NCI-H2081 (cell line): ENCODE results near the gene DUOXA1.
"Not testable (repeated sequence)": the region's sequence is repeated elsewhere in the genome, so short reads cannot be mapped to it uniquely, and the experiment has no call there.

Experiments used
- DNase-seq, 2 experiments: peaks; one replicate each; lab custom pipeline; 2025; lab: John Stamatoyannopoulos, UW

DUOXA1 gene

GRCh38 chr15:45150997-45151396, 21.3 kb upstream of the DUOXA1 start:
- DNase-seq: no peak

- no peak for DNase-seq
Observed at GRCh38 chr15:45150481-45150880, 20.8 kb upstream of the DUOXA1 start.

DNA sequence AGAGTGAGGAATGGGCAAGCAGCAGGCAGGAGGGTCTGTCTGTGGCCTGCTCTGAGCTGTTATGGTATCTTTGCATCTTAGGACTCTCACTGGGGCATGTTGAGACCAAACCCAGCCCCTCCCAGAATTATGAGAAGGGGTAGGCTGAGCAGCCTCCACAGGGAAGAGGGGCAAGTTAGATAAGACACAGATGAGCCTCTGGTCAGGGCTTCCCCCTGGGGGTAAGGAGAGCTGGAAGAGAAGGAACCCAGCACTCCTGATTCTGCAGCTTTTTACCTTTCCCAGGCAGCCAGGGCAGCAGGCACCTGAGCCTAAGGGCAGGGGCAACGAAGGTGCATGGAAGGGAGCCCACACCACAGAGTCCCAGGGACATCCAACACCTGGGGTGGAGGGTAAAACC, 19.4 kb upstream of the DUOXA1 start:
- DNase-seq: no peak

DNA sequence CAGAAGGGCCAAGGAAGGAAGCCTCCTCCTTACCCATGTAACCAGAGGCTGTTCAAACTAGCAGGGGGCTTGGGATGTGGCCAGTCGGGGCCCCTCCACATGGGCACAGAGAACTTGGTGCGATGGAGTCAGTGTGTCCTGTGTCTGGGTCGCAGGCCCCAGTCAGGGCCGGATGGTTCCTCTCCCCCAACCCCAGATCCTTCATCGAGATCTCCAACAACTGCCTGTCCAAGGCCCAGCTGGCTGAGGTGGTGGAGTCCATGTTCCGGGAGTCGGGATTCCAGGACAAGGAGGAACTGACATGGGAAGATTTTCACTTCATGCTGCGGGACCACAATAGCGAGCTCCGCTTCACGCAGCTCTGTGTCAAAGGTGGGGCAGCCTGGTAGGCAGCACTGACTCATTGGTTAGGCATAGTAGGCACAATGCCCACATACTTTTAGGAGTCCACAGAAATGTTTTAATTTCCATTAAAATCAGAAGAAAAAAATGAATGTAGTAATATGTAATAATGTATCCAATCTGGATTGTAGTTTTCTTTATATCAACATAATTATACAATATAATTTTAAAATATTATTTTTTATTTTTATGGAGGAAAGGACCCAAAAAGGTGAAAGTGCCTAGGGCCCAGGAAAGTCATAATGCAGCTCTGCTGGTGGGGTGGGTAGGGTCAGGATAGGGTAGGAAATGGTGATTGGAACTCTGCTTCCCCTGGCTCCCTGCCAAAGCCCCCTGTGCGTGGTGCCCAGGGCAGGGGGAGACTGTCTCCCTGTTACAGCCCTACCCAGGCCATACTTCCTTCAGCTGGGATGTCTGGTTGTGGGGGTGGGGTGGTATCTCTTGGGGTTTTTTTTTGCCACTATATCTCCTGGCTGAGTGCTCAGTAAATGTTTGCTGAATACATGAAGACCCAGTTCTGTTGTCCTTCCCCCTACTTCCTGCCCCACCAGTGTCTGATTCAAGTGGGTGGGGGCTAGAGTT, 18.7 kb upstream of the DUOXA1 start:
- no peak for DNase-seq

DNA sequence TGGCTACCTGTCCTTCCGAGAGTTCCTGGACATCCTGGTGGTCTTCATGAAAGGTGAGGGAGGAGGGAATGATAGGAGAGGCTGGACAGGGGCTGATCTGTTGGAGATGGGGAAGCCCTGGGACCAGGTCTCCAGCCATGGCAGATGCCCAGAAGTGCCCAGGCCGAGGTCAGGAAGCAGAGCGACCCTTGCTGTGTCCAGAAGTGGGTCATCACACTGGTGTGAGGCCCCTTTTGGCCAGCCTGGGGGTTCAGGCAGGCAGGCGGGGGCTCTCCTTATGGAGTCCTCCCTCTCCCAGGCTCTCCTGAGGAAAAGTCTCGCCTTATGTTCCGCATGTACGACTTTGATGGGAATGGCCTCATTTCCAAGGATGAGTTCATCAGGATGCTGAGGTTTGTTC, 17.9 kb upstream of the DUOXA1 start:
- no peak for DNase-seq

DNA sequence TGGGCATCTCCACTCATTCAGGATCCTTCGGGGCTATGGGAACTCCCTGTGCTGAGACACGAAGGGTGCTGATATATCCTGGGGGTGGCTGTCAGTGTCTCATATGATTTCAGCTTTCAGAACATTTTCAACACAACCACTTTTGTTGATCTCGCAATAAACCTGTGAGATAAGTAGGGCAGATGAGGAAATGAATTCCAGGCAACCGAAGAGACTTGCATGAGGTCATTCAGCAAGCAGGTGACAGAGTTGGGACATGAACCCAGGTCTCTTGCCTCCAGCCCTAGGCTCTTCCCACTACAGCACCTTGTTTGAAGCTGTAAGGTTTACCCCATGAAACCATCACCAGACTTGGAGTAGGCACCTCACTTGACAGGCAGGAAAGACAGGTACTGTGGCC, 16.7 kb upstream of the DUOXA1 start:
- DNase-seq: no peak

GRCh38 chr15:45144775-45145174, 15.1 kb upstream of the DUOXA1 start:
- DNase-seq: no peak

- DNase-seq: no peak
Observed at GRCh38 chr15:45143946-45144345, 14.3 kb upstream of the DUOXA1 start.

GRCh38 chr15:45143056-45143455, 13.4 kb upstream of the DUOXA1 start:
- no peak for DNase-seq

- DNase-seq: no peak
Observed at GRCh38 chr15:45141386-45141785, 11.7 kb upstream of the DUOXA1 start.

GRCh38 chr15:45140557-45141250, 11.0 kb upstream of the DUOXA1 start:
- no peak for DNase-seq

DNA sequence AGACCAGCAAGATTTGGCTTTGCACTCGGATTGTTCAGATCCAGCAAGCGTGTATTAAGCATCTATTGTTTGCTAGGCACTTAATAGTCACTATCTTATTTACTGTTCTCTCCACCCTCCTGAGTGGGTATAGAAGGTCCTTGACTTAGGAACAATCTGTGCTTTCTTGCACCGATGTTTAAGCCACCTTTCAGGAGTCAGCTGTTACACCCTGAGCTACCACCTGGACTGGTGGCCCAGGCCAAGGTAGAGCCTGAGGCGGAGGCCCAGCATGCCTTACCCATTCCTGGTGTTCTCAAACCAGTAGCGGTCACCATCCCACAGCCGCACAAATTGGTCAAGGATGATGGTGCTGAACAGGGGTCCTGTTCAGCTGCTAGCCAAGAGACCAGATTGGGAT, 10.1 kb upstream of the DUOXA1 start:
- no peak for DNase-seq

DNA sequence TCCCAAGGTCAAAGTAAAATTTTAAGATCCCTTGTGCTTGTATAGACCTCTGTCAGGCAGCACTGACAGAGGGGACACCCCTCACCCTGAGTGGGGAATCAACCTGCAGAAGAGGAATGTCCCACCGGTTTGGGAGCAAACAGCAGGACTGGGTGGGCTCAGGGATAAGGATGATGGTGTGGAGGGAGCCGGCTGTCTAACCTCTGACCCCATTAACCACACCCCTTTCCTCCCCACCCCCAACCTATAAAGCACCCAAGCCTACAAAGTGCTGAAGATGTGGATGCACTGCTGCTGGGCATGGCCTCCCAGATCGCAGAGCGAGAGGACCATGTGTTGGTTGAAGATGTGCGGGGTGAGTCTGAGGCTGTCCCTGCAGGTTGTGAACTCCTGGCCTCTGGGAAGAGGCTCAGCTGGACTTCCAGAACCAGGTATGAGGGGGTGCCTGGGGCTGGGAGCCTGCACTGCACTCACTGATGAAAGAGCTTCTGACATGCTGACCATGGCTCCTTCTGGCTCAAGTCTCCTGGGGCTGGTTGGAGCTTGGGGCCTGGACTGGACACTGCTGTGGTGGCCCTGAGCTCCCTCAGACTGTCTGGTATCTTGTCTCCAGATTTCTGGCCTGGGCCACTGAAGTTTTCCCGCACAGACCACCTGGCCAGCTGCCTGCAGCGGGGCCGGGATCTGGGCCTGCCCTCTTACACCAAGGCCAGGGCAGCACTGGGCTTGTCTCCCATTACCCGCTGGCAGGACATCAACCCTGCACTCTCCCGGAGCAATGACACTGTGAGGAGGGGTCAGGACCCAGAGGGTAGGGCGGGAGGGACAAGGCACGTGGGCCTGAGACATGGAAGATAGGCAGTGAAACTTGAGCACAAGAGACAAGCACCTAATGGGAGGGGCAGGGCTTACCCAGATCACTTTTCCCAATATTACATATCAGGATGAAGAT, 9.4 kb upstream of the DUOXA1 start:
- DNase-seq: no peak

- no peak for DNase-seq
Observed at GRCh38 chr15:45137703-45138102, 8.0 kb upstream of the DUOXA1 start.

- no peak for DNase-seq
Observed at GRCh38 chr15:45136378-45136764, 6.7 kb upstream of the DUOXA1 start.

- DNase-seq: not testable (repeated sequence)
Observed at GRCh38 chr15:45135705-45136377, 6.2 kb upstream of the DUOXA1 start.

DNA sequence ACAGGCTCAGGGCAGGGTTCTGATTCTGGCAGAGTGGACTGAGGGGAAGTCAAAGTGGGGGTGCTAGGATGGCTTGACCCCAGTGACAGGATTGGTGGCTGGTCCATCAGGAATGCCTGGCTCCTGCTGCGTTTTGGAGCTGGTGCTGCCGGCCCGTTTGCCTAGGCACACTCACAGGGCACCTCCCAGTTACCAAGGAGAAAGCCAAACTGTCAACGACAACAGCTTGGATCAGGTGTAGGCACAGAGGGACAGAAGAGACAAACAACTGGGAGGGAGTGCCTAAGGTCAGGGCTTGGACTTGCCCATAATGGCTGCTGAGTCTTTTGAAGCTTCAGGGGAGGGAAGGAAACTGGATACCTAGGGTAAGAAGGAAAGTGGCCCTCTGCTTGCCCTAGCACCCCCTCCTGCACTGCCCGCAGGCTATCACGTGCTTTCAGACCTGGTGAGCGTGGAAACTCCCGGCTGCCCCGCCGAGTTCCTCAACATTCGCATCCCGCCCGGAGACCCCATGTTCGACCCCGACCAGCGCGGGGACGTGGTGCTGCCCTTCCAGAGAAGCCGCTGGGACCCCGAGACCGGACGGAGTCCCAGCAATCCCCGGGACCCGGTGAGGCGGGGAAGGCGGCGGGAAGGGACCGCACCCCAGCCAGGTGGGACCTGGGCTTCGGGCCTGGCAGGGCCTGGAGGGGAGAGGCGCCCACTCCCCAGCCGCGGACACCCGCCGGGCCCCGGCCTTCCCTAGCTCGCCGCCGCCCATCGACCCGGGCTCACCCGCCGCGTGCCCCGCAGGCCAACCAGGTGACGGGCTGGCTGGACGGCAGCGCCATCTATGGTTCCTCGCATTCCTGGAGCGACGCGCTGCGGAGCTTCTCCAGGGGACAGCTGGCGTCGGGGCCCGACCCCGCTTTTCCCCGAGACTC, 5.3 kb upstream of the DUOXA1 start:
- DNase-seq: no peak

- no peak for DNase-seq
Observed at GRCh38 chr15:45134046-45134445, 4.4 kb upstream of the DUOXA1 start.

DNA sequence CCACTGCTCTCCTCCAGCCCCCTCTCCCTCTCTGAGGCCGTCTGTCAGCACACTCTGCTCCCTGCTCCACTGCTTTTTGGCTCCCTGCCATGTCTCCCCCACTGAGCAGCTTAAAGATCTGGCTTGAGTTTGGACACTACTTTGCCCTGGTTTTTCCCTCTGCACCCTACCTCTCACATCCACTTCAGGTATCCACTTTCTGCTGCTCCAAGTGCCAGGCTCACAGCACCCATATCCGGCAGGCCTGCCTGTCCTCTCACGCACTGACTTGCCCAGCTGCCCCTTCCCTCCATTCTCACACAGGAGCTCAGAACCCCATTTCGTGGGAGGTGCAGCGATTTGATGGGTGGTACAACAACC, 3.9 kb upstream of the DUOXA1 start:
- DNase-seq: no peak

GRCh38 chr15:45132844-45133560, 3.3 kb upstream of the DUOXA1 start:
- DNase-seq: no peak
